Mucosa of rectum (tissue), 2 donors: ENCODE data around the gene ANP32D.
"Not testable (repeated sequence)": the region's sequence is repeated elsewhere in the genome, so short reads cannot be mapped to it uniquely, and the experiment has no call there.

Experiments
- H3K27ac ChIP-seq, 2 donors: one replicate each; pipeline ENCODE4 v1.7.0; 2013; ENCODE audit warnings: inconsistent platforms in 2 of 2, low read depth in 2 of 2, low read length in 2 of 2
- H3K27me3 ChIP-seq, 2 donors: one replicate each; pipeline ENCODE4 v1.7.0; 2013; ENCODE audit warnings: low read length in 2 of 2; ENCODE audit not compliant: control insufficient read depth in 2 of 2, insufficient read depth in 2 of 2
- H3K36me3 ChIP-seq, 2 donors: one replicate each; pipeline ENCODE4 v1.7.0; 2013; ENCODE audit warnings: low read length in 2 of 2; ENCODE audit not compliant: control insufficient read depth in 2 of 2, insufficient read depth in 2 of 2
- H3K4me1 ChIP-seq, 2 donors: one replicate each; pipeline ENCODE4 v1.7.0; 2013; ENCODE audit warnings: low read length in 2 of 2, mild to moderate bottlenecking in 1 of 2; ENCODE audit not compliant: control insufficient read depth in 2 of 2, insufficient read depth in 2 of 2
- H3K4me3 ChIP-seq, 2 donors: one replicate each; pipeline ENCODE4 v1.7.0; 2013; ENCODE audit warnings: low read length in 2 of 2
- H3K9ac ChIP-seq, 2 donors: one replicate each; pipeline ENCODE4 v1.7.0; 2013; ENCODE audit warnings: low read length in 2 of 2, low read depth in 1 of 2, mild to moderate bottlenecking in 1 of 2
- H3K9me3 ChIP-seq, 2 donors: one replicate each; pipeline ENCODE4 v1.7.0; 2013; ENCODE audit warnings: low read length in 2 of 2; ENCODE audit not compliant: control insufficient read depth in 2 of 2
- donor health status: healthy.
- donor health status: Normal muscosa, but diverticular disease.

The ANP32D gene

GRCh38 chr12:48472259-48472658 is at the start of gene ANP32D:
Gene ANP32D (plus strand): TSS chr12:48472559. CDS start chr12:48472665, 106 bp downstream.
- Histone ChIP-seq H3K9me3 (peaks cover 0 to 8% of the 10 kb centered on the region in 2 donors), H3K9ac (no peak within 1 kb of the TSS)

GRCh38 chr12:48423171-48423570 is 49.2 kb upstream of the ANP32D start:
- H3K9ac ChIP-seq, result no peak overlapping the region
- H3K27me3 ChIP-seq, result no peaks in the 10 kb centered on the region
- H3K36me3 ChIP-seq, result no peaks in the 10 kb centered on the region
- no peaks in the 10 kb centered on the region for H3K9me3 ChIP-seq
- no peak overlapping the region for H3K27ac ChIP-seq
- no peak overlapping the region for H3K4me3 ChIP-seq
- H3K4me1 ChIP-seq, result no peaks in the 10 kb centered on the region

More at GRCh38 chr12:48472259-48472658, at the start of gene ANP32D:
- Histone ChIP-seq H3K27me3 (no peaks in the 10 kb centered on the region), H3K4me1 (no peaks in the 10 kb centered on the region), H3K4me3 (no peak within 1 kb of the TSS), H3K27ac (no peak within 1 kb of the TSS), H3K36me3 (no peaks in the 10 kb centered on the region)

- H3K9me3 ChIP-seq, result no peaks in the 10 kb centered on the region
- H3K36me3 ChIP-seq, result no peaks in the 10 kb centered on the region
- H3K27ac ChIP-seq, result no peak overlapping the region
- H3K27me3 ChIP-seq, result no peaks in the 10 kb centered on the region
- H3K9ac ChIP-seq, result no peak overlapping the region
- H3K4me1 ChIP-seq, result no peaks in the 10 kb centered on the region
- H3K4me3 ChIP-seq, result no peak overlapping the region
Observed at GRCh38 chr12:48424644-48425043, 47.7 kb upstream of the ANP32D start.

- not testable (repeated sequence) for H3K9me3 ChIP-seq, H3K27ac ChIP-seq, H3K4me1 ChIP-seq, H3K27me3 ChIP-seq, H3K9ac ChIP-seq, H3K36me3 ChIP-seq, H3K4me3 ChIP-seq
Observed at GRCh38 chr12:48434016-48434415, 38.3 kb upstream of the ANP32D start.

- Histone ChIP-seq H3K36me3 (no peaks in the 10 kb centered on the region), H3K9ac (no peak overlapping the region)
Observed at GRCh38 chr12:48441069-48441468, 31.3 kb upstream of the ANP32D start.

GRCh38 chr12:48442179-48442847 is 30.0 kb upstream of the ANP32D start:
- no peaks in the 10 kb centered on the region for H3K36me3 ChIP-seq
- H3K27ac ChIP-seq, result no peak overlapping the region
- H3K9ac ChIP-seq, result no peak overlapping the region
- no peaks in the 10 kb centered on the region for H3K4me1 ChIP-seq
- H3K27me3 ChIP-seq, result no peaks in the 10 kb centered on the region
- no peaks in the 10 kb centered on the region for H3K9me3 ChIP-seq
- no peak overlapping the region for H3K4me3 ChIP-seq

More at GRCh38 chr12:48441069-48441468, 31.3 kb upstream of the ANP32D start:
- no peaks in the 10 kb centered on the region for H3K4me1 ChIP-seq
- no peak overlapping the region for H3K27ac ChIP-seq
- H3K4me3 ChIP-seq, result no peak overlapping the region
- H3K9me3 ChIP-seq, result no peaks in the 10 kb centered on the region
- H3K27me3 ChIP-seq, result no peaks in the 10 kb centered on the region

- no peak overlapping the region for H3K27ac ChIP-seq
- H3K27me3 ChIP-seq, result no peaks in the 10 kb centered on the region
Observed at GRCh38 chr12:48445538-48445937, 26.8 kb upstream of the ANP32D start.

GRCh38 chr12:48446161-48446776 is 26.1 kb upstream of the ANP32D start:
- H3K4me1 ChIP-seq, result no peaks in the 10 kb centered on the region
- H3K9me3 ChIP-seq, result no peaks in the 10 kb centered on the region
- no peak overlapping the region for H3K27ac ChIP-seq
- H3K4me3 ChIP-seq, result no peak overlapping the region
- H3K27me3 ChIP-seq, result no peaks in the 10 kb centered on the region
- H3K9ac ChIP-seq, result no peak overlapping the region
- H3K36me3 ChIP-seq, result no peaks in the 10 kb centered on the region

More at GRCh38 chr12:48445538-48445937, 26.8 kb upstream of the ANP32D start:
- Histone ChIP-seq H3K9ac (no peak overlapping the region), H3K4me1 (no peaks in the 10 kb centered on the region), H3K36me3 (no peaks in the 10 kb centered on the region), H3K4me3 (no peak overlapping the region), H3K9me3 (no peaks in the 10 kb centered on the region)

GRCh38 chr12:48447755-48448154 is 24.6 kb upstream of the ANP32D start:
- Histone ChIP-seq H3K27me3 (no peaks in the 10 kb centered on the region), H3K4me1 (no peaks in the 10 kb centered on the region), H3K36me3 (no peaks in the 10 kb centered on the region), H3K27ac (no peak overlapping the region), H3K9me3 (no peaks in the 10 kb centered on the region), H3K4me3 (no peak overlapping the region), H3K9ac (no peak overlapping the region)

- Histone ChIP-seq H3K36me3 (no peaks in the 10 kb centered on the region), H3K27ac (no peak overlapping the region), H3K9ac (no peak overlapping the region), H3K9me3 (no peaks in the 10 kb centered on the region), H3K4me1 (no peaks in the 10 kb centered on the region), H3K27me3 (no peaks in the 10 kb centered on the region), H3K4me3 (no peak overlapping the region)
Observed at GRCh38 chr12:48451372-48451771, 21.0 kb upstream of the ANP32D start.
